Inflammatory macrophage (primary cell): ENCODE measurements around the gene STN1.

Experiments used
- DNase-seq, 2 donors: peaks; one replicate each; pipeline ENCODE4 v3.0.0-alpha.2; 2020 to 2022

The STN1 gene

DNA sequence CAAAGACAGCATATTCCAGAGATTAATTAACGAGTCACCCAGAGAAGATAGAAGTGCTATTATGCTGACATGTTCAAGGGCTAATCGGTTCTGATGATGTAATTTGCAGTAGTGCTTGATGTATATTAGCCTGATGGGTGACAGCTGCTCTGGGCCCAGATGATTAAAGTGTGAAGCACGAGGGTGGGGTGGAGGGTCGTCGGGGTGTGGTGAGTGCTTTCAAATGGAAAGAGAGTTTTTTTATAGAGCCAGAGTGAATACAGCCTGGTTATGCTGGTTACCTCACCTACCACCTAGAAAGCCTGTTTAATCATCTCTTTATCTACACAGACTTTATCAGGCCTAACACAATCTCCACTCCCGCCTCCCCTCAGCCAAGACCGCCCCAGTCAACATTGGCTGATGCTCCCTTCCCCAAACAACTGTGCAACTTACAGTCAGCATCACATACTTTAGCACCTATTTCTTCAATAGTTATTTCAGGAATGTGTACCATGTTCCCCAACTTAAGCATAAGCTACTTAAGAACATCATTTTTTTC, 11.5 kb upstream of the STN1 start:
- no peak for DNase-seq

DNA sequence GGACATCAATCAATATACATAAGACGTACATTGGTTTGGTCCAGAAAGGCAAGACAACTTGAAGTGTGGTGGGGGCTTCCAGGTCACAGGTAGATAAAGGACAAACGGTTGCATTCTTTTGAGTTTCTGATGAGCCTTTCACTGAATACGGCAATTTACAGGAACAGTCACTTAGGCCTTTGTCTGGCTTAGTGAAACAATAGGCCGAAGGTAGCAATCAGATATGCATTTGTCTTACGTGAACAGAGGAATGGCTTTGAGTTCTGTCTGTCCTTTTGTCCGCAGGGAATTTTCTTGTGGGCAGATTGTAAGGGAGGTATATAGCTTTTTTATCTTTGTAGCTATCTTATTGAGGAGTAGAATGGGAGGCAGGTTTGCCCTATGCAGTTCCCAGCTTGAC, 10.8 kb upstream of the STN1 start:
- no peak for DNase-seq

DNA sequence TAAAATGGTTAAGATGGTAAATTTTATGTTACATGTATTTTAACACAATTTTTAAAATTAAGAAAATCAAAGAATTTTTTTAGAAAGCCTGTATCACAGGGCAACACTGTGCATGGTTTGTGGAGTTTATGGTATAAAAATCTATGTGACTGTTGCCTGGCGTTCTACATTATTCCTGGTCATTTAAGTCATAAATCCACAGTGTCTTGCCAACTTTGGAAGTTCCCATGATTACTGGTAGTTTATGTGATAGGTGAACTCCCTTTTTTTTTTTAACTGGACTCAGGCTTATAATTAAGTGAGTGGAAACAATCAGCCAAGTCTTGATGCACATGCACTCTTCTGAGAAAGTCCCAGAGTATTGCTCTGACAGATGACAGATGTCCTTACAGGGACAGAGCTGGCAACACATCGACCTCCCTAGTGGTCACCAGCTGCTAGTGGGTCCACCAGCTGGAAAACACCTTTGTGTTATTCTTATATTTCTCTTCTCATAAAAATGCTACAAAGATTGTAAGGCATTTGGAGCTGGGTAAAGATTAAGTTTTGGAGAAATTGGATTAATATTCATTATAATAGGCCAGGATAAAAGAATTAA, 8.8 kb upstream of the STN1 start:
- DNase-seq: no peak

DNA sequence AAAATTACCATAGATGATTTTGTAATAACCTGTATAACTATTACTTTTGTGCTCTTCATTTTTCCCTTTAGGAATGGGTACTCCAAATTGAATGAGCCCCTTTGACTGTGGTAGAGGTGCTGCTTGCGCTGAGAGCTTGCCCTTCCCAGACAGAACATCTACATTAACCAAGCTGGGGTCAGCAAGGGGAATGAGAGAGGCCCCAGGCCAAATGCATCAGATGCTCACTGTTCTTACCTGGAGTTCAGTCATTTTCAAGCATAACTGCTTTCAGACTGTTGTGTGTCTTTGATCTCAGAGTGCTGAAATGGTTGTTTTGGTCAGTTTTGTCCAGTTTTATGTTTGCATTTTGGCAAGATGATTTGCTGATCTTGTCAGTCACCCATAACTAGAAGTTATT, 7.6 kb upstream of the STN1 start:
- DNase-seq: no peak

DNA sequence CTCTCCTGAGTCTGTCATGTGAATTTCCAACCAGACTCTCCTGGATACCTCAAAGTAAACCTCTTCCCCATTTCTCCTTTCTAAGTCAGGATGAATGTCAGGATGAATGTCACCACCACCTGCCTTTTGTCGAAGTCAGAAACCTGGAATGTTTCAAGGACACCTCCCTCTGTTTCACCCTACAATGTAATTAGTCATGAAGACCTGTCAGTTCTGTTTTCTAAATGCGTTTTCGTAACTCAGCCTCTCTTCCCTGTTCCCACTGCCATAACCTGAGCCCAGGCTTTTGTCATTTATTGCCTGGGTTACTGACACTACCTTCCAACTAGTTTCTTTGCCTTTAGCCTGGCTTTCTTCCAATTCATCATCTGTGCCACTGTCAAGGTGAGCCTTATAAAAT, 5.5 kb upstream of the STN1 start:
- no peak for DNase-seq

DNA sequence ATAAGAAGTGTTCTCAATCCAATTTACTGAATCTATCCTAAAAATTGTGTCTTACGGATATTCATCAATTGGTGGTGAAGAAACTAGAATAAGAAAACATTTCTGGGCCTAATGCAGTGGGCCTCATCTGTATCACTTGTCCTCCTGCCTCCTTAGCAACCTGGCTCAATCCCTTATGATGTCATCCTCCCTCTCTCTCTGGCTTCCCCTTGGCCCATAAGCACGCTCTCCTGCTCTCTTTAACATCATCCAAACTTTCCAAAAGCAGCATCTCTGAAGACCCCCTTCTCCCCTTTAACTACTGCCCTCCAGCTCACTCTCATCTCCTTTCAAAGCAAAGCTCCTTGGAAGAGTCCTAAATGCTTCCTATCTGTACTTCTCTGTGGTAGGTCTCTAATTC, 4.7 kb upstream of the STN1 start:
- DNase-seq: no peak

DNA sequence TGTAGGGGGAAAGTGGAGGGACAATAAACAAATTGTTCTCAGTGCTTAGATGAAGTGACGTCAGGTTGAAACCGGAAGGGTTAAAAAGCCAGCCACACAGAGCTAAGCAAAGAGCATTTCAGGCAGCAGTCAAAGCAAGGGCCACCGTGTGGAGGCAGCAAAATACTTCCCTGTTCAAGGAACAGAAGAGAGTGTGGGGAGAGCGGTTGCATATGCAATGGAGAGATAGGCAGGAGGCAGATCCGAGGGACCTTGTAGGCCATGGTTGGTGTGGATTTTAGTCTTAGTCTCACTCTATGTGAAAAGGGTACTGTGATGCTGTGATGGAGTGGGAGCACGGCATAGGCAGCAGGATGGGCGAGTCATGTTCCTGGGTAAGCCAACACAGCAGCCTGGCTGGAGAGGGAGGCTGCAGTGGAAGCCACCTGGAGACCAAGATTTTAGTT, 3.8 kb upstream of the STN1 start:
- DNase-seq: peak; percentile 77 to 78

DNA sequence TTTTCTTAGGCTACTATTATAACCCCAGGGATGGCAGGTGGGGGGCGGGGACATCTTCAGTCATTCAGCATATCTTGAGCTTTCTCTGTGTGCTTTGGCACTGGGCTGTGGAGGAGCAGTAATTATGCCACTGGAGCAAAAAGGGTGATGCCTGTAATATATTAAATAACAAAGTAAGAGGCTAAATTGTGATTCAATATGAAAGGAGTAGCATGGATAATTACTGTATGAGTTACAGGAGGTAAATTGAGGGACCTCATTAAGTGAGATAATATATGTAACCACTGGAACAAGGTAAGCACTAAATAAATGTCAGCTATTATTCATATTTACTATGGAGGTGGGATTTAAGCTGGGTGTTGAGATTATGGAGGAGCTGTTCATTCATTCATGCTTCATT, 3.3 kb upstream of the STN1 start:
- DNase-seq: no peak

DNA sequence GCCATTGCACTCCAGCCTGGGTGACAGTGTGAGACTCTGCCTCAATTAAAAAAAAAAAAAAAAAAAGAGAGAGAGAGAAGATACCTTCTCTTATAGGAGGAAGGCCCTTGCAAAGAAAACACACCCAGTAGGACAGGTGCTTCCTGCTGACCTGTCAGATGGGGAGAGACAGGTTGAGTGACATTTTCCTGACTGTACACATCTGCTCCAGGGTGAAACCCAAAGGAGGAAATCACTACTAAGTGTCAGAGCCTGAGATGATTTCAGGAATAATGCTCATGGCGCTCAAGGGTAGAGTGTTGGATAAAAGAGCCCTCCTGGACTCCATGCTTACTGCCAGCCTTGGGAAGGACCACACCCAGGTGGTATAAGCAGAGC, 1.7 kb upstream of the STN1 start:
- no peak for DNase-seq

DNA sequence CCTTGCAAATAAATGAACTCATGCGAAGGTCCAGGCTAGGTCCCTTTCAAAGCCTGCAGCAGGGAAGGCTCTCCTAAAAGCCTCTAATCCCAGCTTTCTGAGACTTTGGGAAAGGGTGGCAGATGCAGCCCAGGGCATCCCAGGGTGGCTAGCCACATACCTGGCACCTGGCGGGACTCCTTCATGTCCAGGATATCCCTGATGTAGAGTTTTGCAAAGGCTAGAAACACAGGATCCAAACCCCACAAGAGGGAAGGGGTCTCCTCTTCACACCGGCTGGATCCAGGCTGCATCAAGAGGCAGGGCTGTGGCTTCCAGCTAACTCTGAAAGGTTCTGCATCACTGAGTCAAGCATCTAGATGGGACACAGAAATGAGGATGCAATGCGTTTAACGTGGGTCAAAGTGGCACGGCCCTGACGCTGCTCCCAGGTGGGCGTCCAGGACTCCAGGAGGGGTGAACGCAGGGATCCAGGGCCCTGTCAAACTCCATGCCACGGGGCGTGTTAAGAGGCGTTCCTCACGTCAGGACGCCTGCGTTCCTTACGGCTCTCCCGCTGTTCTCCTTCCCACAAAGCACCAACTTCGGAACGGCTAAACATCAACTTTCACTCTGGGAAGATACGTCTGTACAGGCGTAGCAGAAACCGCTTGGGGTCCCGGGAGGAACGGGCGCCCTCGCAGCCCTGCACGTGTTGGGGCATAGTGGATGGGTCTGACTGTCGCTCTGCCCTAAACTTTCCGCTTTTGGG, 507 bp downstream of the STN1 start:
- DNase-seq: peak; percentile 35 to 68

DNA sequence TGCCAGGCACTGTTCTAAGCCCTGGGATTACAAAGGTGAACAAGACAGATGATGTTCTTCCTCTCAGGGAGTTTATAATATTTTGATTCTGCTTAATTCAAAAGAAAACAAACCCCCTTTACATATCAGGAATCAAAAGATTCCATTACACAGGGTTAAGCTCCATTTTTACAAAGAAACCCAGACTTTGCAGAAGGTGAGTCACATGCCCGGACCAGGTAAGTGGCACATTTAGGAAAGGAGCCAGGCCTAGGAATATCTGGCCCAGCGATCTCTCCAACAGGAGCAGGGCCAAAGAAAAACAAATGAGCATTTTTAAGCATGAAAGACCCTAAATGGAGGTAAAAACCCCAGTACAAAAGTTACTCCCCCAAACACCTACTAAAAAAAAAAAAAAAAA, 1.1 kb downstream of the STN1 start:
- no peak for DNase-seq

DNA sequence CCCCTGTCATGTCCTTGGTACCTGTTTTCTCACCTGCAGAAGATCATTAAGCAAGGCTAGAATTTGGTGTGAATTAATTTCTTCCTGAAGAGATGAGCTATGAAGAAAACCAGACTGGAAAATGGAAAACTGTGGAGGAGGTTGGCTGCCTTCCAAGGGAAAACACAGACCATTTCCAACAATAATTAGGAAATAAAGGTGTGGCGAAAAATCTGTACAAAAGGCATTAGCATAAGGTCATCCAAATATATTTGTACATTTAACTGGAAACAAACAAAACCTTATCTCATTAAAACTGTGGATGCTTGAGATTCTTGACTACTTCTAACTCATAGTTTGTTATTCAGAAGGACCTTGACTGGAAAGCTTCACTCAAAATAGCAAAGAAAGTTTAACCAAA, 1.7 kb downstream of the STN1 start:
- DNase-seq: no peak

DNA sequence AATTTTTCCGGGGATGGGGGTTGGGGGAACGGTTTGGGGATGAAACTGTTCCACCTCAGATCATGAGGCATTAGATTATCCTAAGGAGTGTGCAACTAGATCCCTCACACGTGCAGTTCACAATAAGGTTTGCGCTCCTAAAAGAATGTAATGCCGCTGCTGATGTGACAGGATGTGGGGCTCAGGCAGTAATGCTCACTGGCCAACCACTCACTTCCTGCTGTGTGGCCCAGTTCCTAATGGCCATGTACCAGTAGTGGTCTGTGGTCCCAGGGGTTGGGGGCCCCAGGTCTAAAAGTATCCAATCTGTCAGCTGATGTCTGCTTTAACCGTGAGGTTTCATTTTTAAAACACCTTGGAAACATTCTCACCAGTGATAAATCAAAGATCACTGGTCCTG, 2.2 kb downstream of the STN1 start:
- DNase-seq: peak in 1 of 2 donors; percentile 10

DNA sequence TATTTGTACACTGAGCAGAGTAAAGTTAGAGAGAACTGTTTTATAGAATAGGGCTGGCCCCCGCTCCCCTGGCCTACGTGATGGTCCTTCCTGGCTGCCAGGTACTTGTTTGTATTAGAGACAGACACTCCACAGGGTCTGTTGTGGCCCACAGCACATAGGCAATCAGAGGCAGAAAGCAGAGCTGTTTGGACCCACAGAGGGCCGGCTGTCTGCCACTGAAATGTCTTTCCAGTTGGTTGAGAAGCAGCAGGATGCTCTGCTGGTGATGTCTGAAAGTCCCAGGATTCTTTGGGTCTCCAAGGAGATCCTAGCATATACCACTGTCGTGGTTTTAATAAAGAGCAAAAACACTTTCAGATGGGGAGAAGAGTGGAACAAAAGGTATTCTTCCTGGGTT, 5.2 kb downstream of the STN1 start:
- DNase-seq: no peak

DNA sequence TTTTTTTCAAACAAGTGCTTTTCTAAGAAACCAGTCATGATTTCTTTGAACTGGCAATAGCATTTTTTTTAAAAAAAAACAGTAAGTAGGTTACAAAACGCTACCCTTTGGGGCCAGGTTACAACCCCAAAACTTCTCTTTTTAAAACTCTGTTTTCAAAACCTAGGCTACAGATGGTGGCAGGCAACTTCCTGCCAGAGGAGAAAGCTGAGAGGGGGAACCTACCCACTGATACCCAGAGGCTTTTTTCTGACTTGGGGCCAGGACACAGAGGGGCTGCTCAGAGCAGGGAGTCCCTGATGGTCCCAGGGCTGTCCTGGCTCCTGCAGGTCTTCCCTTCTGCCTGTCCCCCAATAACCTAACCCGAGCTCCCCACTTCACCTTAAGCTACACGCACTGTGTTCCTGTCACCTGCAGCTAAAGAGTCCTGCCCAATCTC, 6.9 kb downstream of the STN1 start:
- peak; percentile 43 to 89 for DNase-seq

DNA sequence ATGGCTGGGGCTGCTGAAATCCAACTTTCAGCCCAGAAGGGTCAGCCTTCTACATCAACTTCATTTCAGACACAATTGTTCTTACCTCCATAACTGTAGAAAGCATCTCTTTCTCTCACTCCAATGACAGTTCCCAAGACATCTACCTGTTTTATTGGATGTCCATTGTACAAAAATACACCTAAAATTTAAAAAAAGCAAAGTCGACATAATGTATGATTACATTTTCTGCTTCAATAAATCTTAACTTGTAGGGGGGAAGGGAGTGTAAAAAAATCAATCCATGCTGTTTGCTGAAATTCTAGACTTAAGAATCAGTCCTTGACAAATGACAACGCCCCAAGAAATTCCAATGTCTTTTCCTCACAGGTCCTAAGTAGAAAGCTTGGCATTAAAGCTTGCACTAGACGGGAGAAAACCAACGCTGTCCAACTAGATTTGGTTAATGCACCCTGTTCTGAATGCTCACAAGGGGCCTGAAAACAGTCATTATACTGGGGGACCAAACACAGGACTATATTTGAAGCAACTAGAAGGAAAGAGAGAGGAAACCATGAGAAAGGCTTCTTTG, 7.5 kb downstream of the STN1 start:
- no peak for DNase-seq

DNA sequence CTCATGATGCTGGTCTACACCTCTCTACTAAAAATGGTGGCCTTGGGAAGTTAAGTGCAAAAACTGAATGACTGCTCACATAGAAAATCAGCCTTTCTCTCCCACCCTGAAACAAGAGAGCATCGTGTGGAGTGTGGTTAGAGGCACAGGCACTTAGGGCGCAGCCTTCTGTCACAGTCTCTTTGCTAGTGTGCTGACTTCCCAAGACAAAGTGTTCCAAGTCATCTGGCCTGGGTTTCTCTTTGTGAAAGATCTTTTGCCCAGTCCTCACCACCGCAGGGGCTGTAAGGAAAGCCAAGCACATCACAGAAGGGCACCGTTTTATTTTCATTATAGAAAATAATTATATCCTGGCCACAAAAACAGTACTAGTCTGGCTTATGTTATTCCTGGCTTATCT, 12.5 kb downstream of the STN1 start:
- DNase-seq: no peak

DNA sequence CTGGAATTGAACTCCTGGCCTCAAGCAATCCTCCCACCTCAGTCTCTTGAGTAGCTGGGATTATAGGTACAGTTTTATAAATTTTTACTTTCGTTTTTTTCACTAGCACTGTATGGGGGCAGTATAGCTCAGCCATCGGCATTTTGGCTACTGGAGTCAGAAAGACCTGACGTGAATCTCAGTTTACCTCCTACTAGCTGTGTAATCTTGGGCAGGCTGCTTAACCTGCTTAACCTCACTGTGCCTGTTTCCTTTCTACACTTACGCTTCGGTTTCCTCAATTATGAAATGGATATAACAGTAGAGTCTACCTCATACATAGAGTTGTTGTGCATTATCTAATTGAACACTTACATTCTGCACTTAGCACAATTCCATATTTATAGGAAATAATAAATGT, 16.7 kb downstream of the STN1 start:
- no peak for DNase-seq

DNA sequence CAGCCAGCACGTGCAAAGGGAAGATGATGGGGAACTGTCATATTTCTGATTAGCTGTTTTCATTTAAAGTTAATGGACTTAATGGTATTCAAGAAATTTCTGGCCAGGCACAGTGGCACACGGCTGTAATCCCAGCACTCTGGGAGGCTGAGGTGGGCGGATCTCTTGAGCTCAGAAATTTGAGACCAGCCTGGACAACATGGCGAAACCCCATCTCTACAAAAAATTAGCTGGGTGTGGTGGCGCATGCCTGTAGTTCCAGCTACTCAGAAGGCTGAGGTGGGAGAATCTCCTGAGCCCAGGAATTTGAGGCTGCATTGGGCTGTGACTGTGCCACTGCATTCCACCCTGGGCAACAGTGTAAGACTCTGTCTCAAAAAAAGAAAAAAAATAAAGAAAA, 18.7 kb downstream of the STN1 start:
- no peak for DNase-seq

DNA sequence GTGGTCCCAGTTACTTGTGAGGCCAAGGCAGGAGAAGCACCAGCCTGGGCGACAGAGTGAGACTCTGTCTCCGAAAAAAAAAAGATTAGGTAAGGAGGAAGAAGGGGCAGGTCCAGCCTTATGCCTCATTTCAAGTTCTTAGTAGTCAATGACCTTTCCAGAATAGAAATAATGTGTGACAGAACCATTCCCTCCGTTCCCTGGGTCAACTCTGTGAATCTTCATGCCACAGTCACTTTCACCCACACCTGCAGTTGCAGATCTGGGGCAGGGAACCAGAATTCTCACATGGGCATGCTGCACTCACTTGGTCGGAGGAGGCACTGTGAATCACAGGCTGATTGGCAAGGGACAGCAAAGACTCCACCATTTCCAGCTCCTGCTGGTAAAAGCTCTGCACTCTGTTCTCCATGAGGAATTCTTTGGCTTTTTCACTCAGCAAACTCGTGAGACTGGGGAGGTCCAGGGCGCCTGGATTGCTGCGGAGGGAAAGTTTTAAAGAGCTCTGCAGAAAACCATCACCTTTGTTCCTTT, 20.7 kb downstream of the STN1 start:
- no peak for DNase-seq

DNA sequence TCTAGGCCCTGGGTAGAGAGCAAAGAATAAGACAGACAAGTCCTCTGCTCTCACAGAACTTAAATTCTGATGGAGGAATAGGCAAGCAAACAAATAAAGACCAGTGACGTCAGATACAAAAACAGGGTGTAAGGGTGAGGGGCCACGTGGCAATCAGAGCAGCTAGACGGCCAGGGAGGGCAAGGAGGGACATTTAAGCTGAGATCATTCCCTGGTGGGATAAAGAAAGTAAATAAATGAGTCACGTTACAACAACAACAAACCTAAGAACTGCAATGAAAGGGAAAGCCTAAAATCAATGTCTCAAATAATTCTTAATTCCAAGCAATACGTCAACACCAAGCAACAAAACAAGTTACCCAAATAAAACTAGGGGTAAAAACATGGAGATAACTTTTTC, 21.8 kb downstream of the STN1 start:
- DNase-seq: no peak

DNA sequence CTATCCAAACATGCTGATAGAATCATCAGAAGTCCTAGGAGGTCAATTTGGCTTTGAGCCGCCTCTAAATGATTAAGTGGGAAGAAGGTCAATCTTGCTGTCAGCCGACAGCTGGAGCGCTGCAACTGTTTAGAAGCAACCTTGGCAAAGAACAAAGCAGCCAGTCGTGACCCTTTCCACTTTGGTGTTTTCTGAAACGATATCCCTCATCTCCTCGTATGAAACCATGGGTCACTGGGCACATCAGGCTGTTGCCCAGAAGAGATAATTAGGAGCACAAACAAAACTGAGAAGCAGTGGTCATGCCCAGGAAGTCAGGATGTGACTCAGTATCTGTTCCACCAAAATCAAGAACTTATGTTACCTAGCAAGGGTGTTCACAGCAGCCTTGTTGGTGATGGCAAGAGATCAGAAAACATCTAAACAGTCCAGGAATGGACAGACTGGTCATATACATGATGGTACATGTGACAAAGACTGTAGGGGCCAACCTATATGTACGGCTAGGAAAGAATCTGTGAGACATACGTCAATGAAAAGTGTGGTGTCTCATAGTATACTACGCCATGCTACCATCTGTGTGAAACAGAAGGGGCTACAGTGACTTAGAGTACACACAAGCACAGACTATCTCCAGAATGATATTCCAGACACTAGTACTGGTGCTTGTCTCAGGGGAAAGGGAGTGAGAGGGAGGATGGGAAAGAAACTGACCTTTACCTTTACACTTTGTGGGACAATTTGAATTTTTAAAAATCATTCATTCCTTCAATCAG, 22.4 kb downstream of the STN1 start:
- no peak for DNase-seq

DNA sequence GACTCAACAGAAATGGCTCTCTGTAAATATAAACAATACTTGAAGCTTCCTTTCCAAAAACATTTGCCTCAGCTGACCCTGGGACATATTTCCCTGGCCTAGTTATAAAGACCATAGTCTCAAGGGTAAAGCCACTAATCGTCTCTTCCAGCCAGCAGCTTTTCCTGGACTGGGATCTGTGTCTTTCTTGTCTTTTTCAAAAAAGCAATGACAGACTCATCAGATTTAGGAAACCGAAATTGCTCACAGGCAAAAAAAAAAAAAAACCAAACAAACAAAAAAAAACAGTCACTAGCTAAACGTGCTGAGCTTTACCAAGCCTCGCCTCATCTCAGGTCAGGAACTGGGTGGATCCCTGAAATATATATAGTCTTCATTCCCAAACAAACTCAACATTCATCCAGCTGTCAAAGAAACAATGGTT, 23.5 kb downstream of the STN1 start:
- DNase-seq: no peak
